Activated CD4-positive, alpha-beta T cell treated with anti-CD3 and anti-CD28 coated beads, Interleukin-2, Interleukin-6, amounts not matched to agents 100 ng/mL and 50 ng/mL, durations not matched to agents 16 hours and 8 hours (primary cell): ENCODE data around the gene ZDHHC4.
"Not testable (repeated sequence)": the region's sequence is repeated elsewhere in the genome, so short reads cannot be mapped to it uniquely, and the experiment has no call there.

Experiments used
- DNase-seq: peaks from one replicate; pipeline ENCODE4 v3.0.0-alpha.2; 2020

Gene ZDHHC4

DNA sequence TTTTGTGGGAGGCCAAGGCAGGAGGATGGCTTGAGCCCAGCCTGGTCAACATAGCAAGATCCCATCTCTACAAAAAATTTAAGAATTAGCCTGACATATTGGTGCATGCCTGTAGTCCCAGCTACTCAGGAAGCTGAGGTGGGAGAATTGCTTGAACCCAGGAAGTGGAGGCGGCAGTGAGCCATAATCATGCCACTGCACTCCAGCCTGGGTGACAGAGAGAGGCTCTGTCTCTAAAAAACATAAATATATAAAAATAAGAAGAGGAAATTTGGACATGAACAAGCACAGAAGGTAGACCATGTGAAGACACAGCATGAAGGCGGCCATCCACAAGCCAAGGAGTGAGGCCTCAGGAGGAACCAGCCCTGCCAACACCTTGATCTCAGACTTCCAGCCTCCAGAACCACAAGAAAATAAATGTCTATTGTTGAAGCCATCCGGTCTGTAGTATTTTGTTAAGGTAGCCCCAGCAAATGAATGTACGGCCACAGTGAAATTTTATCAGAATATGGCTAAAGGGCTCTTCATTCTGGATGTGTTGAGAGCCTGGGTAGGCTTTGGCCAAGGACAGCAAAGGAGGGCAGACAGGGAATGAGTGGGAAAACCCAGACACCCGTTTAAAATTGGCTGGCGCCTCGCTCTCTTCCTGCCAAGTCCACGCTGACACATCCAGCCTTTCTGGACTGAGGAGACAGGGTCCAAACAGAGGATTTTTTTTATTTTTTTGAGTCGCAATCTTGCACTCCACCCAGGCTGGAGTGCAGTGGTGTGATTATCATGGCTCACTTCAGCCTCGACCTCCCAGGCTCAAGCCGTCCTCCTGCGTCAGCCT lies 13.1 kb upstream of the ZDHHC4 start:
- DNase-seq, result no peak

DNA sequence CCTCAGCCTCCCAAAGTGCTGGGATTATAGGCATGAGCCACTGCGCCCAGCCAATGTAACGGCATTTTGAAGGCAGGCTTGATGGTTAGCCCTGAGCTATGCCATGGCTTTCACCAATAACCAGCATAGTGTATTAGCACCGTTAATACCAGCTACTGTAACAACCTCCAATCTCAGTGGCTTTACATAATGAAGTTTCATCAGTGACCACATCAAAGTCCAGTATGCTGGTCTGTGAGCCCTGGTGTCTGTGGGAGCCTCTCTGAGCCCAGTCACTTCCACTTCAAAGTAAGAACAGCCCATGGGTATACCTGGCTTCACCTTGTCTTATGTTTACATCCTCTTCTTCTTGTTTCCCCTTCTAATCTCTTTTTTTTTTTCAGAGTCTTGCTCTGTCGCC lies 11.6 kb upstream of the ZDHHC4 start:
- no peak for DNase-seq

DNA sequence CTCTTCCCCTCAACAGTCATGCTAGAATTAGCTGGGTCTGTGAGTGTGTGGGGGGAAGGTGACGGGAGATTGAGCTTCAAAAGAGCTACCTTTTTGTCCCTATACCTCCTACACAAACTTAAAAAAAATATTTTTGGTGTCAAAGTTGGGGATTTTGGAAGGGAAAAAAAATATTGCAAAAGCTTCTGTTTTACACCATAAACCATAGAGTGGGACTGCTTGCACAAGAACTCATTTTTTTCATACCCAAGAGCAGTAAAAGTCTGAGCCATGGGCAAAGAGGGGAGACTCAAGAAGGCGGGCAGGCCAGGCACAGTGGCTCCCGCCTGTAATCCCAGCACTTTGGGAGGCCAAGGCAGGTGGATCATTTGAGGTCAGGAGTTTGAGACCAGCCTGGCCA lies 9.4 kb upstream of the ZDHHC4 start:
- DNase-seq, result no peak

DNA sequence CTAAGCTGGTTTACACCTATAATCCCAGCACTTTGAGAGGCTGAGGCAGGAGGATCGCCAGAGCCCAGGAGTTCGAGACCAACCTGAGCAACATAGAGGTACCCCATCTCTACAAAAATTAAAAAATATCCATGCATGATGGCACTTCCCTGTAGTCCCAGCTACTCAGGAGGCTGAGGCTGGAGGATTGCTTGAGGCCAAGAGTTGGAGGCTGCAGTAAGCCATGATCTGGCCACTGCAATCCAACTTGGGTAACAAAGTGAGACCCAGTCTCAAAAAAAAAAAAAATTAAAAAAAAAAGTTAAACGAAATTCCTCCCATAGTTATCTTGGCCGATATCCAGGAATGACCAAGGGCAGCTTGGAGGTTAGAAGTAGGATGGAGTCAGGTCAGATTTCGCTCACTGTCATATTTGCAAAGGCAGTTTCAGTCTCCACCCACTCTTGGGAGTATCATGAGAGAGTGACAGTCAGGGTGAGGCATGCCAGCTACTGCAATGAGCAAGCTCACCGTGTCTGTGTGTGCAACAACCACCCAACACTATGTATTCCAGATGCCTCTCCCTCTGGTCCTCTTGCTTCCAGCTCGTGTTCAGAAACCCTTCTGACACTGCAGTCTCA lies 6.0 kb upstream of the ZDHHC4 start:
- peak; percentile 15 for DNase-seq

DNA sequence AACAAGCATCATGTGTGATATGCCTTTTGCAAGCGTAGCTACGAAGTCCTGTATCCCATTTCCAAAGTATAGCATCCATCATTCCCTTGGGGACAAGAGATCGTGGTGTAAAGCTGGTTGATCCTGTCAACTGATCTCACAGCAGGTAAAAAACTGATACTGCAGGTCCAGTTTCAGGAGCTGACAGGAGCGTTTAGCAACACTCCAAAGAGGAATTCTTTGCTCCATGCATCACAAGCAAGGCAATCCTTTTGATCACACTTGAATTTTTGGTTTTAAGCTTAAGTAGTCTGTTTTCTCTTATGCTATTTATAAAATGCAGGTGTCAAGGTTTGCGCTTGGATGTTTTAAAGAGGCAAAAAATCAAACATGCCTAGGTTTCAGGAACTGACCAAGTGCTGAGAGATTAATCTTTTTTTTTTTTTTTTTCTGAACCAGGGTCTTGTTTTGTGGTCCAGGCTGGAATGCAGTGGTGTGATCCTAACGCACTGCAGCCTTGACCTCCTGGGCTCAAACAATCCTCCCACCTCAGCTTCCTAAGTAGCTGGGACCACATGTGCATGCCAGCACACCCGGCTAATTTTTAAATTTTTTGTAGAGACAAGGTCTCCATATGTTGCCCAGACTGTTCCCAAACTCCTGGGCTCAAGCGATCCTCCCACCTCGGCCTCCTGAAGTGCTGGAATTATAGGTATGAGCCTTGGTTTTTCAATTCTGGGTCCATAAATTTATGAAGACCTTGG lies 1.8 kb upstream of the ZDHHC4 start:
- DNase-seq, result no peak

DNA sequence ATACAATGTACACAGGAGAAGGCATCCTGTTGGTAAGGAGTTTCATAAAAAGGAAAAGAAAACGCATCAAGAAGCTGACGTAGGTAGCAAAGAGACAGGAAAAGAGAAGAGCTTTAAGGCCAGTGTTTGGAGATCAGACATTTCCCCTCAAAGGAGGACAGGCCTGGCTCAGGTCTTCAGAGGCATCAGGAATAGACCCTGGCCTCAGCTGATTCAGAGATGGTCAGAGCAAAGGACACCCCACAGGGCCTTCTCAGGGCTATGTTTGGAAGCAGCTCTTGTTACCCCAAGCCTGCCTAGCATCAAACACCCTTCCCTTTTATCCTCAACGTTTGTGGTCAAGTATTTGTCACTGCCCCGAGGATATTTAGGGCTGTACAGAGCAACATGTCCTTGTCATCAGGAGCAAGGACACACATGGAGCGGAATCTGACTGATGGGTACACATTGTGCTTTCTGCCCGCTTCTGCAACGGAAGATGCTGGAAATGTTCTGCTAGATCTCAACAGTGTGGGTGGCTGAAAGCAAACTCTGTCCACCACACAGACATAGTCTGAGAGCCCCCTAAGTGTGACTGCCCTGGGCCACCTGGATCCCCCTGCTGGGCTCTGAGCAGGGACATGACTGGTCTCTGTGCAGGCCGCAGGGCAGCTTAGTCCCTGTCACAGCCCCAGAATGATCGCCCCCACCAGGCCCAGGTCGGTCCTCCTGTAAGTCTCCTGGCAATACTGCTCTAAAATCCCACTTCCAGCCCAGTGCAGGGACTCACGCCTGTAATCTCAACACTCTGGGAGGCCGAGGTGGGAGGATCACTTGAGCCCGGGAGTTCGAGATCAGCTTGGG lies 1.0 kb upstream of the ZDHHC4 start:
- peak; percentile 16 for DNase-seq

DNA sequence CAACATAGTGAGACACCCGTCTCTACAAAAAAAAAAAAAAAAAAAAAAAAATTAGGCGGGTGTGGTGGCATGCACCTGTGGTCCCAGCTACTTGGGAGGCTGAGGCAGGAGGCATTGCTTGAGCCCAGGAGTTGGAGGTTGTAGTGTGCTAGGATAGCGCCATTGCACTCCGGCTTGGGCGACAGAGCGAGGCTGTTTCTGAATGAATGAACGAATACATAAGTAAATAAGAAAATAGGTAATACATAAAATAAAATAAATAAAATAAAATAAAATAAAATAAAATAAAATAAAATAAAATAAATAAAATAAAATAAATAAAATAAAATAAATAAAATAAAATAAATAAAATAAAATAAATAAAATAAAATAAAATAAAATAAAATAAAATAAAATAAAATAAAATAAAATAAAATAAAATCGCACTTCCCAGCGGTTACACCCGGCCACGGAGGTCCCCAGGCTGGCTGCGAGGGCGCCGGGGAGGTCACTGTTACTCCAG lies 336 bp upstream of the ZDHHC4 start:
- DNase-seq, result not testable (repeated sequence)

DNA sequence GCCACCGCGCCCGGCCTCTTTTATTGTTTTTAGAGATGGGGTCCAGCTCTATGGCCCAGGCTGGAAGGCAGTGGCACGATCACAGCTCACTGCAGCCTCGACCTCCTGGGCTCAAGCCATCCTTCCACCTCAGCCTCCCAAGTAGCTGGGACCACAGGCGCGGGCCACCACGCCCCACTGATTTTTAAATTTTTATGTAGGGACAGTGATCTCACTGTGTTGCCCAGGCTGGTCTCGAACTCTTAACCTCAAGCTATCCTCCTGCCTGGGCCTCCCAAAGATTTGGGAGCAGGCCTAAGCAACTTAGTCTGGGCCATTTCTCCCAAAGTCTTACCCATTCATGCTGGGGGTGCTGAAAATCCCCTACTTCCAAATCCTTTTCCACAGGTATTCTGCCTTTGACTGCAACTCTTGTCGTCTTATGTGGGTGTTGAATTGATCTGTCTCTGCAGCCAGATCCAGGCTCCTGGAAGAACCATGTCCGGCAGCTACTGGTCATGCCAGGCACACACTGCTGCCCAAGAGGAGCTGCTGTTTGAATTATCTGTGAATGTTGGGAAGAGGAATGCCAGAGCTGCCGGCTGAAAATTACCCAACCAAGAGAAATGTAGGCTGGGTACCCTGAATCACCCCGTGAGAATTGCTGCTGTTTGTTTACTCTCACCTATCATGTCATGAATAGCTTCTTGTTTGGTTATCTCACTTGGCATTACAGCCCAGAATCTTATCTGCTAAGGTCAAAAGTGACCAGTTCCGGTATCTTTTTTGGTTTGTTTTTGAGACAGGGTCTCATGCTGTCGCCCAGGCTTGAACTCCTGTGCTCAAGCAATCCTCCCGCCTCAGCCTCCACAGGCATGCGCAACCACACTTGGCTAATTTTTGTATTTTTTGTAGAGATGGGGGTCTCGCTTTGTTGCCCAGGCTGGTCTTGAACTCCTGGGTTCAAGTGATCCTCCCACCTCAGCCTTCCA lies 1.1 kb downstream of the ZDHHC4 start:
- no peak for DNase-seq

DNA sequence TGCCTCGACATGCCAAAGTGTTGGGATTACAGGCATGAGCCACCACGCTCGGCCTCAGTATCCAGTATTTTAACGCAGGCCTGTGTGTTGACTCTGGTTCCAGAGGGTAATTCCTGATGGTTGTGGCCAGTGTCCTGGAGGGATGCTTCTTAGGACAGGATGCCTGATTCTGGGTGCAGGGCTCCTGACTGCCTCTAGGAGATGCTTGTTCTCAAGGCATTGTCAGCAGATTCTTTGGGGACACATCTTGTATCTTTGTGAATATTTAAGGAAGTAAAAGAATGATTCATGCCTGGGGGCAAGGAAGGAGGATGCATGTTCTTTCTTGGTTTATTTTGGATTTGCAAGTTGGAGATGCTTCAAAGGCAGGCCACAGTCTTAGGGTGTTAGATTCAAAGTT lies 2.2 kb downstream of the ZDHHC4 start:
- DNase-seq, result no peak

DNA sequence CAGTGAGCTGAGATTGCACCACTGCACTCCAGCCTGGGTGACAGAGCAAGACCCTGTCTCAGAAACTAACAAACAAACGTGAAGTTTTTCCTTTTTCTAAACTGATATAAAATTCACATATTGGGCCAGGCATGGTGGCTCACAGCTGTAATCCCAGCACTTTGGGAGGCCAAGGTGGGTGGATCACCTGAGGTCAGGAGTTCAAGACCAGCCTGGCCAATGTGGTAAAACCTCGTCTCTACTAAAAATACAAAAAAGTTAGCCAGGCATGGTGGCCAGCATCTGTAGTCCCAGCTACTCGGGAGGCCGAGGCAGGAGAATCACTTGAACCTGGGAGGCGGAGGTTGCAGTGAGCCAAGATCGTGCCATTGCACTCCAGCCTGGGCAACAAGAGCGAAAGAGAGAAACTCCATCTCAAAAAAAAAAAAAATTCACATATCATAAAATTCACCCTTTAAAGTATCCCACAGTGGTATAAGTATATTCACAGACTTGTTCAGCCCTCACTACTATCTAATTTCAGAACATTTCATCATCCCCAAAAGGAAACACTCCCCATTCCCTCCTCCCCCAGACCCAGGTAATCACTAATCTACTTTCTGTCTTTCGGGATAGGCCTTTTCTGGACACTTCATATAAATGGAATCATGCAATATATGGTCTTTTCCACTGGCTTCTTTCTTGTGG lies 8.6 kb downstream of the ZDHHC4 start:
- not testable (repeated sequence) for DNase-seq

DNA sequence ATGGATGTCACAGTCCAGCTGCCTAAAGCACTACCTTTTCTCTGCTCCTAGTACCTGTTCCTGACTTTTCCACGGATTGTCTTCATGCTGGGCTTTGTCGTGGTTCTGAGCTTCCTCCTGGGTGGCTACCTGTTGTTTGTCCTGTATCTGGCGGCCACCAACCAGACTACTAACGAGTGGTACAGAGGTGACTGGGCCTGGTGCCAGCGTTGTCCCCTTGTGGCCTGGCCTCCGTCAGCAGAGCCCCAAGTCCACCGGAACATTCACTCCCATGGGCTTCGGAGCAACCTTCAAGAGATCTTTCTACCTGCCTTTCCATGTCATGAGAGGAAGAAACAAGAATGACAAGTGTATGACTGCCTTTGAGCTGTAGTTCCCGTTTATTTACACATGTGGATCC lies 11.3 kb downstream of the ZDHHC4 start:
- DNase-seq, result no peak

DNA sequence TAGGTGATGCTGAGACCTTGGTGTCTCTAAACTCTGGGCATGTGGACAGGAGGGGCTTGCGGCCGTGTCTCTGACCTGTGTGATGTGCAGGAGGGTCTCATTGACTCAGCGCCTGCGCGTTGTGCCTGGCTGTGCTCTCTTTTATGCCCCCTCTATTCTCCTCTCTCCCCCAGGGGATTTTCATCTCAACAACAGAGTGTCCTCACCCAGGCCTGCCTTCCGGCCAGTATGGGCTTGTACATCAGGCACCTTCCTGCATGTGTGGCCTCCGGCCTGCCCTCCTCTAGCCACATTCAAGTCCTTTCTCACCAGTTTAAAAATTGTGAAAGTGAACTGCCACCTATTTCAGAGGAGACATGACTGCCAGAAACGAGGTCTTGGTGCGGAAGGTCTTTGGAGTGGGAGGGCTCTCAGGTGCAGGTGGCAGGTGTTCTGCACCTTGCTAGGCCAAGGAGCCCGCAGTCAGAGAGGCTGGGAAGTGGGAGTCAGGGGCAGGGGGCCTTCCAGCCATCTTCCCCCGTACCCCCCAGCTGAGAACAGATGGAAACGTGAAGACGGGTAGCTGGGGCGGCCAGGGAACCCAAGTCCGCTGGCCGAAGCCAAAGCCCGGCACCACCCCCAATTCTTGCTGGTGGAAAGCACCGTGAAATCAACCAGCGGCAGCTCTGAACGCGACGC lies 12.0 kb downstream of the ZDHHC4 start:
- DNase-seq, result no peak

DNA sequence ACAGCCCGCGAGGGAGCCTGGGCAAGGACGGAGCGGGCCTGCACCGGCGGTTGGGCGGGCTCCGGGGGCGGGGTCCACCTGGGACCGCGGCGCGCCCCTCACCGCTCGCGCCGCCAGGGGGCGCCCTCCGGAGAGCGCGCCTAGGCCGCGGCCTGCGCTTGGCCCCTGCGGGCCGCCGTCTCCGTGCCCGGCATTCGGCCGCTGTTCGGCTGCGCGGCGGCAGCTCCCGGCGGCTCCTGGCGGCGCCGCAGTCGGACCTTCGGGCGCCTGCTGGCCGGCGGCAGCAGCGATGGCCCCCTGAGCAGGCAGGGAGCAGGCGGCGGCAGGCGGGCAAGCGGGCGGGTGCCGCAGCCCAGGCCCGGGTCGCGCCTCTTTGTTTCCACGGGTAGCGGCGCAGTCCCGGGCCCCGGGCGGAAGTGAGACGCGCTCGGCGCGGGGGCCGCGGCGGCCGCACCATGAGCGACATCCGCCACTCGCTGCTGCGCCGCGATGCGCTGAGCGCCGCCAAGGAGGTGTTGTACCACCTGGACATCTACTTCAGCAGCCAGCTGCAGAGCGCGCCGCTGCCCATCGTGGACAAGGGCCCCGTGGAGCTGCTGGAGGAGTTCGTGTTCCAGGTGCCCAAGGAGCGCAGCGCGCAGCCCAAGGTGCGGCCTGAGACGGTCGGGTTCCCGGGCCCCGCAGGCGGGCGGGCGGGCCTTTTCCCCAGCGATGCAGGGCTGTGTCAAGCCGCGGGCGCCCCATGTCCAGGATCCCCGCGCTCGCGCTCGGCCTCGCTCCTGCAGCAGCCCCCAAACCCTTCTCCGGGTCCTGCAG lies 12.8 kb downstream of the ZDHHC4 start, which contains the start of gene INTS15:
TSS of gene INTS15 (plus strand) at position 193 of the 816 bp plus-strand sequence. CDS start at position 456, 263 bp downstream.
- DNase-seq, result peak; percentile 85

DNA sequence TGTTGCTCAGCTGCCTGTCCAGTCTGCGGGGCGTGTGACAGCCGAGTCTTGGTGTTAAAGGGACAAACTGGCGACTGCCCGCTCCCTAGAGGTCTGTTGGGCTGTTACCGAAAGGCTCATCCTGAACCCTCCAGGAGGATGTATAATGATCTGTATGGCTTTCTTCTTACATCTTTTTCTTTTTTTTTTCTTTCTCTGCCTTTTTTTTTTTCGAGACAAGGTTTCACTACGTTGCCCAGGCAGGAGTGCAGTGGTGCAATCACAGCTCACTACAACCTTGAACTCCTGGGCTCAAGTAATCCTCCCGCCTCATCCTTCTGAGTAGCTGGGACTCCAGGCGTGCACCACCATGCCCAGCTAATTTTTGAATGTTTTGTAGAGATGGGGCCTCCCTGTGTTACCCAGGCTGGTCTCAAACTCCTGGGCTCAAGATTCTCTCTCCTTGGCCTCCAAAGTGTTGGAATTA lies 13.4 kb downstream of the ZDHHC4 start:
- no peak for DNase-seq

DNA sequence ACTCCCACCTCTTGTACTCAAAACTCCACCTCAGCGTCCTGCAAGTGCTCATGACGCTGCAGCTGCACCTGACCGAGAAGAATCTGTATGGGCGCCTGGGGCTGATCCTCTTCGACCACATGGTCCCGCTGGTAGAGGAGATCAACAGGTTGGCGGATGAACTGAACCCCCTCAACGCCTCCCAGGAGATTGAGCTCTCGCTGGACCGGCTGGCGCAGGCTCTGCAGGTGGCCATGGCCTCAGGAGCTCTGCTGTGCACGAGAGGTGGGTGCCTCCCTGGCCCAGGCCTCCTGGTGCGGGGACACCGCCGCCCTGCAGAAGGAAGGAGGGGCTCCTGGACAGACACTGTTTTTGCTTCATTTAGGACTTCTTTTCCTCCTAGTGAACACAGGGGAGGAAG lies 22.8 kb downstream of the ZDHHC4 start:
- DNase-seq, result no peak

DNA sequence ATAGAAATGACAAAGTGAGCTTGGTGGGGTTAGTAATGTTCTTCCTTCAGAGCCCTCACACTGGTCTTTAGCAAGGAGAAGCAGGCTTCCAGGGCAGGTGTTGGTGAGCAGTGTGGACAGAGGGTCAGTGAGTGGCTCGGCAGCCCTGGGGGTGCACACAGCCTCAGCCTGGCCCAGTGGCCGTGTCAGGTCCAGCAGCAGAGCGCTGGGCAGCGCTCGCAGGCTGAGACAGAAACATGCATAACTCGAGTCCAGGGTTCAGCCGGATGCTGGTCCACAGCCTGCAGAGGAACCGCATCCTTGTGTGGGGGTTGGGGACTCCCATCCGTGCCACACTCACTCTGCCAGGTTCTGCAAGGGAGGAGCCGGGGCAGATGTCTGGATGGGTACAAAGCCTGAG lies 27.2 kb downstream of the ZDHHC4 start:
- DNase-seq, result no peak

DNA sequence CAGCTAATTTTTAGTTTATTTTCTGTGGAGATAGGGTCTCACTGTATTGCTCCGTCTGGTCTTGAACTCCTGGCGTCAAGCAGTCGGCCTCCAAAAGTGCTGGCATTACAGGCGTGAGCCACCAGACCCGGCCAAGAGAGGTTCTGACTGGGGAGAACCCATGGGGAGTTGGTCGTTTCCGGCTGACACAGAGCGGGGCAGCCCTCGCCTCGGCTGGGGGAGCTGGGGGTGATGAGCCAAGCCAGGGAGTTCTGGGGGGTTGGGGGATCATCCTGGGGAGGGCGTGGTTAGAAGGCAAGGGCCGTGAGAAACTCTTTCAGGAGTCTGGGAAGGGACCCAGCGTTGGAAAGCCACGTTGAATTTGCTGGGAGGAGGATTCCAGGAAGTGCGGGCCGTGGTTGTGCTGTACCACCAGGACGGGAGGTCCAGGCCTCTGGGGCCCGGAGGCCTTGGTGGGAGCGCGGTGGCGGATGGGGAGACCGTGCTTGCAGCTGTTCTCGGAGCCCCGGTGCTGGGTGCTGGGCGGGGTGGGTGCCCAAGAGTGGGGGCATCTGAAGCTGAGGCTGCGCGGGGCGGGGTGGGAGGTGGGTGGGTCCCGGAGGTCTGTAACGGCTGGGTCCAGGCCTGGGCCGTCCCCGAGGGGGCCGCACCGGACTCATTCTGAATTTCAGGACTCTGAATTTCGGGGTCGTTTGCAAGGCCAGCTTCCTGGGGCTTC lies 29.8 kb downstream of the ZDHHC4 start:
- DNase-seq, result no peak

DNA sequence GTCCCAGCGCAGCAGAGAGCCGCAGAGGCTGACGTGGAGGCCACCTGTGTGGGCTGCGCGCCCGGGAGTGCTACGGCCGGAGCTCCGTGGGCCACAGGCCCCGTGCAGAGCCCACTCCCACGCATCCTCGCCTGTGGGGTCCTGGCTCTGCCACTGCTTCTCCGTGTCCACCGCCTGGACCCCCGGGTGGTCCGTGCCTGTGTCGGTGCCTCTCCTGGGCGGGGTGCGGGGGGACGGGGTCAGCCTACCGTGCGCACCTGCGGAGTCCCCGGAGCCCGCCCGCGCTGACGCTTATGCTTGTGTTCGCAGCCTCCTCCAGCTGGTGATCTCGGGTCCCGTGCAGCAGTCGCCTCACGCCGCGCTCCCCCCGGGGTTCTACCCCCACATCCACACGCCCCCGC lies 30.4 kb downstream of the ZDHHC4 start:
- DNase-seq, result no peak
